Chondrocyte (in vitro differentiated cells): Measurements from ENCODE around the gene PTH1R. TPM values are rescaled to one million over a fixed set of nuclear protein-coding genes. Genes with fewer than 3 reads are reported as not detected.
A peak's percentile ranks its signal among the peaks of the same experiment; 100 is the strongest.

Experiments used
- DNase-seq: peaks from one replicate; pipeline ENCODE4 v3.0.0; 2021; ENCODE audit warnings: mixed read lengths, low spot score
- H3K27ac Mint-ChIP-seq: one replicate; pipeline ENCODE4 v1.8.0; 2021; ENCODE audit warnings: mild to moderate bottlenecking, moderate library complexity, mixed read lengths; ENCODE audit not compliant: unreplicated experiment
- H3K27me3 Mint-ChIP-seq: 2 replicates; pipeline ENCODE4 v1.8.0; 2021; ENCODE audit warnings: low read depth, mixed read lengths
- H3K36me3 Mint-ChIP-seq: 2 replicates; pipeline ENCODE4 v1.8.0; 2021; ENCODE audit warnings: low read depth, mixed read lengths
- H3K4me1 Mint-ChIP-seq: 2 replicates; pipeline ENCODE4 v1.8.0; 2021; ENCODE audit warnings: low read depth, mild to moderate bottlenecking, mixed read lengths
- H3K4me3 Mint-ChIP-seq: one replicate; pipeline ENCODE4 v1.8.0; 2021; ENCODE audit warnings: mild to moderate bottlenecking, moderate library complexity, mixed read lengths; ENCODE audit not compliant: unreplicated experiment
- H3K9me3 Mint-ChIP-seq: 2 replicates; pipeline ENCODE4 v1.8.0; 2021; ENCODE audit warnings: low read depth, mixed read lengths
- CTCF ChIP-seq: fragments of 200-600 bp; sonication (generic); IDR thresholded peaks from 2 replicates; pipeline ENCODE4 v1.5.0; 2021; ENCODE audit warnings: antibody characterized with exemption, mild to moderate bottlenecking, moderate library complexity
- total RNA-seq: library from RNA; stranded (reverse); gene quantifications from 3 replicates; pipeline ENCODE4 v1.2.1, GENCODE V29; 2021

Gene PTH1R
- total RNA-seq, 1 donor from 2014 or later = 3.1 TPM

- Mint-ChIP-seq H3K4me3 (no peak overlapping the region), H3K27me3 (no peaks in the 10 kb centered on the region), H3K36me3 (peaks cover 8% of the 10 kb centered on the region), H3K9me3 (no peaks in the 10 kb centered on the region), H3K4me1 (peaks cover 66% of the 10 kb centered on the region), H3K27ac (peak overlapping the region; percentile 95)
- DNase-seq = no peak
- TF ChIP-seq CTCF = no peak
Observed at GRCh38 chr3:46934498-46935167, 57.1 kb downstream of the PTH1R start.

GRCh38 chr3:46935168-46935858 is 57.8 kb downstream of the PTH1R start:
- DNase-seq = no peak
- TF ChIP-seq CTCF = peak; percentile 88
- no peak overlapping the region for H3K4me3 Mint-ChIP-seq
- peak overlapping the region; percentile 95 for H3K27ac Mint-ChIP-seq
- peaks cover 9% of the 10 kb centered on the region for H3K36me3 Mint-ChIP-seq
- H3K4me1 Mint-ChIP-seq = peaks cover 61% of the 10 kb centered on the region
- no peaks in the 10 kb centered on the region for H3K27me3 Mint-ChIP-seq
- H3K9me3 Mint-ChIP-seq = no peaks in the 10 kb centered on the region

GRCh38 chr3:46935989-46936558 is 58.6 kb downstream of the PTH1R start:
- Mint-ChIP-seq H3K4me1 (peaks cover 54% of the 10 kb centered on the region), H3K36me3 (peaks cover 13% of the 10 kb centered on the region)

GRCh38 chr3:46936733-46937250 is 59.3 kb downstream of the PTH1R start:
- peak overlapping the region; percentile 95 for H3K27ac Mint-ChIP-seq
- no peaks in the 10 kb centered on the region for H3K9me3 Mint-ChIP-seq
- no peak overlapping the region for H3K4me3 Mint-ChIP-seq
- DNase-seq = no peak
- no peaks in the 10 kb centered on the region for H3K27me3 Mint-ChIP-seq
- peaks cover 46% of the 10 kb centered on the region for H3K4me1 Mint-ChIP-seq
- TF ChIP-seq CTCF = no peak
- peaks cover 13% of the 10 kb centered on the region for H3K36me3 Mint-ChIP-seq

More at GRCh38 chr3:46935989-46936558, 58.6 kb downstream of the PTH1R start:
- H3K4me3 Mint-ChIP-seq = no peak overlapping the region
- DNase-seq = no peak
- no peaks in the 10 kb centered on the region for H3K27me3 Mint-ChIP-seq
- peak overlapping the region; percentile 95 for H3K27ac Mint-ChIP-seq
- no peaks in the 10 kb centered on the region for H3K9me3 Mint-ChIP-seq
- TF ChIP-seq CTCF = no peak

- no peak overlapping the region for H3K4me3 Mint-ChIP-seq
- H3K27ac Mint-ChIP-seq = no peak overlapping the region
Observed at GRCh38 chr3:46938118-46938517, 60.6 kb downstream of the PTH1R start.

More at GRCh38 chr3:46938118-46938517, 60.6 kb downstream of the PTH1R start:
- Mint-ChIP-seq H3K27me3 (no peaks in the 10 kb centered on the region), H3K36me3 (peaks cover 13% of the 10 kb centered on the region), H3K9me3 (no peaks in the 10 kb centered on the region), H3K4me1 (peaks cover 38% of the 10 kb centered on the region)
- DNase-seq = no peak
- TF ChIP-seq CTCF = no peak
